Hepatocyte (in vitro differentiated cells): ENCODE data around the gene CBLB.

Source experiments
- EZH2 ChIP-seq: fragments of 200-600 bp; sonication (generic); IDR thresholded peaks from 2 replicates; pipeline ENCODE4 v1.6.1; 2016; ENCODE audit warnings: antibody characterized with exemption, mild to moderate bottlenecking, borderline replicate concordance
- EZH2phosphoT487 ChIP-seq: fragments of 200-600 bp; sonication (generic); IDR thresholded peaks from one replicate; pipeline ENCODE4 v1.6.1; 2018; ENCODE audit warnings: antibody characterized with exemption, mild to moderate bottlenecking, low read depth, moderate library complexity; ENCODE audit not compliant: unreplicated experiment, severe bottlenecking
- TF ChIP-seq, protein P1 (sequence below): fragments of 200-600 bp; sonication (generic); IDR thresholded peaks from 2 replicates; pipeline ENCODE4 v1.5.1; 2016; ENCODE audit warnings: antibody characterized with exemption, mild to moderate bottlenecking; ENCODE audit not compliant: poor library complexity

DNA sequence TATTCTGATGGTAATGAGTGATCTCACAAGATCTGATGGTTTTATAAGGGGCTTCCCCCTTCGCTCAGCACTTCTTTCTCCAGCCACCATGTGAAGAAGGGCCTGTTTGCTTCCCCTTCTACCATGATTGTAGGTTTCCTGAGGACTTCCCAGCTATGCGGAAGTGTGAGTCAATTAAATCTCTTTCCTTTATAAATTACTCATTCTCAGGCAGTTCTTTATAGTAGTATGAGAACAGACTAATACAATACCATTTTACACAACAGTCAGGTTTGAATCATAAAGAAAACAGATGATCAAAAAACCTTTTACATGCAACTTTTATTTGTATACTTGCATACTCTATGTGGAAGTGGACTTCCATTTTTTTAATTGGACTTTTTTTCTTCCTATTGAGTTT is 46.7 kb upstream of the CBLB start:
- TF ChIP-seq, protein P1, sequence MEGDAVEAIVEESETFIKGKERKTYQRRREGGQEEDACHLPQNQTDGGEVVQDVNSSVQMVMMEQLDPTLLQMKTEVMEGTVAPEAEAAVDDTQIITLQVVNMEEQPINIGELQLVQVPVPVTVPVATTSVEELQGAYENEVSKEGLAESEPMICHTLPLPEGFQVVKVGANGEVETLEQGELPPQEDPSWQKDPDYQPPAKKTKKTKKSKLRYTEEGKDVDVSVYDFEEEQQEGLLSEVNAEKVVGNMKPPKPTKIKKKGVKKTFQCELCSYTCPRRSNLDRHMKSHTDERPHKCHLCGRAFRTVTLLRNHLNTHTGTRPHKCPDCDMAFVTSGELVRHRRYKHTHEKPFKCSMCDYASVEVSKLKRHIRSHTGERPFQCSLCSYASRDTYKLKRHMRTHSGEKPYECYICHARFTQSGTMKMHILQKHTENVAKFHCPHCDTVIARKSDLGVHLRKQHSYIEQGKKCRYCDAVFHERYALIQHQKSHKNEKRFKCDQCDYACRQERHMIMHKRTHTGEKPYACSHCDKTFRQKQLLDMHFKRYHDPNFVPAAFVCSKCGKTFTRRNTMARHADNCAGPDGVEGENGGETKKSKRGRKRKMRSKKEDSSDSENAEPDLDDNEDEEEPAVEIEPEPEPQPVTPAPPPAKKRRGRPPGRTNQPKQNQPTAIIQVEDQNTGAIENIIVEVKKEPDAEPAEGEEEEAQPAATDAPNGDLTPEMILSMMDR = no peak
- no peak for TF ChIP-seq EZH2phosphoT487
- TF ChIP-seq EZH2 = no peak
